Loucy (cell line): Measurements from ENCODE around the gene TUBGCP3.

Experiments
- H2AFZ ChIP-seq: fragments of 200-600 bp; sonication (generic); 2 replicates; pipeline ENCODE4 v1.6.0; 2016; ENCODE audit warnings: antibody characterized with exemption, mild to moderate bottlenecking, low read length, moderate library complexity
- H3F3A ChIP-seq: fragments of 200-600 bp; 2 replicates; pipeline ENCODE4 v1.6.0; 2016; ENCODE audit warnings: antibody characterized with exemption, low read depth, mild to moderate bottlenecking
- H3K27me3 ChIP-seq: fragments of 200-600 bp; sonication (generic); 2 replicates; pipeline ENCODE4 v1.6.1; 2014; ENCODE audit warnings: low read length, mild to moderate bottlenecking; ENCODE audit not compliant: insufficient read depth, poor library complexity, severe bottlenecking
- H3K36me3 ChIP-seq: fragments of 200-600 bp; sonication (generic); 2 replicates; pipeline ENCODE4 v1.6.1; 2016; ENCODE audit warnings: low read length; ENCODE audit not compliant: insufficient read depth
- H3K4me1 ChIP-seq: fragments of 200-600 bp; sonication (generic); 2 replicates; pipeline ENCODE4 v1.5.1; 2014; ENCODE audit warnings: low read length, mild to moderate bottlenecking; ENCODE audit not compliant: insufficient read depth, poor library complexity, severe bottlenecking
- H3K4me2 ChIP-seq: fragments of 200-600 bp; sonication (generic); 2 replicates; pipeline ENCODE4 v1.6.0; 2014; ENCODE audit warnings: antibody characterized with exemption, low read length, low read depth, mild to moderate bottlenecking; ENCODE audit not compliant: poor library complexity, severe bottlenecking
- H3K4me3 ChIP-seq: fragments of 200-600 bp; sonication (generic); 2 replicates; pipeline ENCODE4 v1.5.1; 2014; ENCODE audit warnings: low read length, mild to moderate bottlenecking, mixed read lengths; ENCODE audit not compliant: poor library complexity, severe bottlenecking
- H3K79me2 ChIP-seq: fragments of 200-600 bp; sonication (generic); 2 replicates; pipeline ENCODE4 v1.6.1; 2014; ENCODE audit warnings: low read length; ENCODE audit not compliant: insufficient read depth
- H3K9ac ChIP-seq: fragments of 200-600 bp; sonication (generic); 2 replicates; pipeline ENCODE4 v1.6.0; 2014; ENCODE audit warnings: mild to moderate bottlenecking, low read depth, low read length, moderate library complexity; ENCODE audit not compliant: poor library complexity, severe bottlenecking
- H3K9me2 ChIP-seq: fragments of 200-600 bp; sonication (generic); replicated peaks from 2 replicates; pipeline ENCODE4 v1.6.1; 2016; ENCODE audit warnings: low read depth, low read length, mixed read lengths
- H3K9me3 ChIP-seq: fragments of 200-600 bp; sonication (generic); 2 replicates; pipeline ENCODE4 v1.6.1; 2014; ENCODE audit warnings: mild to moderate bottlenecking, antibody characterized with exemption, low read length, low read depth; ENCODE audit not compliant: insufficient read depth
- H4K20me1 ChIP-seq: fragments of 200-600 bp; sonication (generic); 2 replicates; pipeline ENCODE4 v1.6.0; 2014; ENCODE audit warnings: antibody characterized with exemption, low read length, mild to moderate bottlenecking; ENCODE audit not compliant: insufficient read depth, poor library complexity, severe bottlenecking
- CTCF ChIP-seq: fragments of 200-600 bp; sonication (generic); conservative IDR thresholded peaks from 2 replicates; pipeline ENCODE4 v1.5.1; 2014; ENCODE audit warnings: mild to moderate bottlenecking, antibody characterized with exemption, low read length
- EZH2phosphoT487 ChIP-seq: fragments of 200-600 bp; IDR thresholded peaks from 2 replicates; pipeline ENCODE4 v1.6.1; 2018; ENCODE audit warnings: antibody characterized with exemption, mild to moderate bottlenecking, moderate library complexity, borderline replicate concordance

Gene TUBGCP3

GRCh38 chr13:112469071-112469745 is 118.7 kb downstream of the TUBGCP3 start:
- no peak overlapping the region for H3K4me2 ChIP-seq
- no peak overlapping the region for H2AFZ ChIP-seq
- H3K4me1 ChIP-seq = no peaks in the 10 kb centered on the region
- H3F3A ChIP-seq = no peaks in the 10 kb centered on the region
- H3K4me3 ChIP-seq = no peak overlapping the region
- H3K79me2 ChIP-seq = no peaks in the 10 kb centered on the region
- H3K27me3 ChIP-seq = no peaks in the 10 kb centered on the region
- no peaks in the 10 kb centered on the region for H3K36me3 ChIP-seq
- H4K20me1 ChIP-seq = no peaks in the 10 kb centered on the region
- TF ChIP-seq EZH2phosphoT487 = no peak
- TF ChIP-seq CTCF = no peak
- peaks cover 3% of the 10 kb centered on the region; the same call in 1 of the 2 replicates for H3K9me3 ChIP-seq
- no peaks in the 10 kb centered on the region for H3K9me2 ChIP-seq
- no peak overlapping the region for H3K9ac ChIP-seq

DNA sequence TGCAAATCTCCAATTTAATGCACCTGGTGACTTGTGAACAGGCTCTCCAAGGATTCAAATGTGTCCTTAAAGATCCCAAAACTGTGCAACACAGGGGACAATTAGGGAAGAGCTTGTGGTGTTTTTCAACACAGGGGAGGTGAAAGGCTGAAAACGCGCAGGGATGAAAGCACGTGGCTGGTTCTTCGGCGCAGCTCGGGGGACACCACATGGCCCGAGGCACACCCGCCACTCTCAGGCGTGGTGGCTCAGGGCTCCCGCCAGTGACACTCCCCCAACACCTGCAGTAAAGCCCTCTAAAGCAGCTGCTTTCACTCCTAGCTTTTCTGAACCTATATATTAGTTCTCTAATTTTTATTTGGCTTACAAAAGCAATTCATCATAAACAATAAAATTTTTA is 119.9 kb downstream of the TUBGCP3 start:
- Histone ChIP-seq H3K36me3 (no peaks in the 10 kb centered on the region), H3K27me3 (no peaks in the 10 kb centered on the region), H2AFZ (no peak overlapping the region), H3K9ac (no peak overlapping the region), H4K20me1 (no peaks in the 10 kb centered on the region), H3K9me3 (peaks cover 3% of the 10 kb centered on the region; the same call in 1 of the 2 replicates), H3K4me2 (no peak overlapping the region), H3K9me2 (no peaks in the 10 kb centered on the region), H3K79me2 (no peaks in the 10 kb centered on the region), H3K4me3 (no peak overlapping the region), H3F3A (no peaks in the 10 kb centered on the region), H3K4me1 (no peaks in the 10 kb centered on the region)
- no peak for TF ChIP-seq EZH2phosphoT487
- no peak for TF ChIP-seq CTCF

DNA sequence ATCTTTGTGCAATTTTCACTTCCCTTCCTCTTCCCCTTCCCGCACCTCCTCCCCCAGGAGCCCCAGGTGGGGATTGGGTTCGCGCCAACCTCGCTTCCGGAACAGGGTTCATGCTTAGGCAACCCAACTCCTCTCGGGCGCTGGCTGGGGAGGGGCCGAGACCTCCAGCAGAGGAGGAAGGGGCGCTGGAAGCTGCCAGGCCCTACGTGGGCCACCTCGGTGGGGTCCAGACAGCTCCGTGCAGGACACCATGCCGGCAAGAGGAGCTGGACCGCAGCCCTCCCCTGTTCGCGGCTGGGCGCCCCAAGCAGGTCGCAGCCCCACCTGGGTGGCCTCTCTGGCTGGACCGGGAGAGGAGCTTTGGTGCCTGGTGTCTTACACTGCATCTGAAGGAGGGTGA is 120.7 kb downstream of the TUBGCP3 start:
- H2AFZ ChIP-seq = no peak overlapping the region
- H3K9me3 ChIP-seq = peaks cover 3% of the 10 kb centered on the region; the same call in 1 of the 2 replicates
- H3K4me3 ChIP-seq = no peak overlapping the region
- H3K9ac ChIP-seq = no peak overlapping the region
- H3K9me2 ChIP-seq = no peaks in the 10 kb centered on the region
- no peak for TF ChIP-seq CTCF
- TF ChIP-seq EZH2phosphoT487 = no peak
- no peaks in the 10 kb centered on the region for H3K79me2 ChIP-seq
- no peaks in the 10 kb centered on the region for H3K27me3 ChIP-seq
- H4K20me1 ChIP-seq = no peaks in the 10 kb centered on the region
- no peaks in the 10 kb centered on the region for H3F3A ChIP-seq
- no peak overlapping the region for H3K4me2 ChIP-seq
- H3K36me3 ChIP-seq = no peaks in the 10 kb centered on the region
- H3K4me1 ChIP-seq = no peaks in the 10 kb centered on the region
